ENCODE results near the gene TMEM132D. TPM values are rescaled to one million over a fixed set of nuclear protein-coding genes. Genes with fewer than 3 reads are reported as not detected.

Gene TMEM132D
- total and polyA plus RNA-seq, 2 of the 4 experiments (the other 2 are of a cell fraction): not detected

DNA sequence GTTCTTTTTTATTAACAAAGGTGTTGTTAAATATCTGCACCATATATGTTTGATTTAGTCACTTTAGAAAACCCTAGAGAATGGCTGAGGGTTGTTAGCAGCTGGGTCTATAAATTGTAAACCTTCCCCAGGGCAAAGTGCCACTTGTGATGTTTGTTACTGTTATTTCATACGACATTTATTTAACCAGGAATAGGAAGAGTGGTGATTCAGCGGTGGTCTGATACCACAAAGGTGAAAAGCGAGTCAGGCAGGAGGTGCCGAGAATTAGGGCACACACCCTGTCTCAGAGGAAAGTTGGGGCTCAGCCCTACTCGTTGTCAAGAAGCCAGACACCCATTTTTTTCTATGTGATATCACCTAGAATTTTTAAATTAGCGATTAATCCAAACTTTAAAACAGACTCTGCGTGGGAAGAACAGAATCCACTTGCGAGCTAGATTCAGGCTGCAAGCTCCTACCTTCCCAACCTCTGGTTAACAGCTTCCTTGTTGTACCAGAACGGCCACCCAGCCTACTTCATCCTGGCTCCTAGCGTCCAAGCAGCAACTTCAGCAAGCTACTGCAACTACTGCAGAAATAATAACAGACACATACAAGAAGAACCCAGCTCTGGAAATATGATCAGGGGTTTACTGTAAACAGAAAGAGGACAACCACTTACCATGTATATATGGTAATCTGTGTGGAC is 126.7 kb downstream of the TMEM132D start:
- WGBS, 2 experiments (ENCODE audit: extremely low coverage in 2 of 2, insufficient read length in 1 of 2): 49% methylated on average over 3 of the region's 10 CpGs; no CpG with 5 or more reads in 1 of the 2 experiments
- no peak overlapping the region for H3K23ac ChIP-seq (ENCODE audit: low read depth, low read length)
- no peak overlapping the region for H3K14ac ChIP-seq (replicated peaks; ENCODE audit: low read depth, low read length)
- no peaks in the 10 kb centered on the region for H4K20me1 ChIP-seq (ENCODE audit: insufficient read depth, low read length)
- H3K4ac ChIP-seq (ENCODE audit: low read depth, low read length): no peak overlapping the region
- H3K79me1 ChIP-seq (ENCODE audit: low read depth in 1 of 2, low read length in 2 of 2): no peaks in the 10 kb centered on the region
- H3K18ac ChIP-seq (ENCODE audit: low read depth, low read length): no peak overlapping the region
- no peak overlapping the region for H4K8ac ChIP-seq (ENCODE audit: low read depth in 2 of 2, low read length in 2 of 2)
- H3K56ac ChIP-seq (ENCODE audit: extremely low read depth, insufficient read depth, low read length): no peak overlapping the region
- POLR2A ChIA-PET (ENCODE audit: unreplicated experiment): no interaction called here
- H3K9ac ChIP-seq (ENCODE audit: low read depth, low read length): no peak overlapping the region
- BruUV-seq (replicated peaks): no TSS peak
- no peak overlapping the region for H3K4me3 ChIP-seq (ENCODE audit: insufficient read depth, low read depth, low read length)
- no peaks in the 10 kb centered on the region for H3K36me3 ChIP-seq (ENCODE audit: control insufficient read depth, insufficient read depth, low read length)
- H2AFZ ChIP-seq (replicated peaks; ENCODE audit: low read length, poor library complexity): no peak overlapping the region
- DNase-seq (no peak), ATAC-seq (ENCODE audit: low read depth) (no peak)
- H3K9me3 ChIP-seq (ENCODE audit: control insufficient read depth, insufficient read depth, low read length): peaks cover 31% of the 10 kb centered on the region
- no peak overlapping the region for H2BK20ac ChIP-seq (ENCODE audit: low read depth, low read length)
- dilution Hi-C loops (cut with HindIII; ENCODE audit: low sequenced_read_pairs, unreplicated experiment) (no loop called here), in situ Hi-C loops (cut with MboI; ENCODE audit: low sequenced_read_pairs) (no loop called here), intact Hi-C loops (cut with micrococcal nuclease) (no loop called here)
- no peak overlapping the region for H3K4me2 ChIP-seq (ENCODE audit: low read depth, low read length)
- no peak overlapping the region for H4K5ac ChIP-seq (ENCODE audit: low read depth, low read length)
- H2AK5ac ChIP-seq (ENCODE audit: low read depth, low read length): no peak overlapping the region
- no peak overlapping the region for H2BK5ac ChIP-seq (ENCODE audit: low read depth, low read length, poor library complexity, severe bottlenecking)
- H3K4me1 ChIP-seq (ENCODE audit: control insufficient read depth, insufficient read depth, low read length): no peaks in the 10 kb centered on the region
- no peak overlapping the region for H4K91ac ChIP-seq (ENCODE audit: insufficient read depth, low read depth, low read length)
- TF ChIP-seq BHLHE40 (IDR thresholded peaks at IDR 0.05; ENCODE audit: low read depth, low read length): no peak
- no peak for TF ChIP-seq MAFK (IDR thresholded peaks at IDR 0.05; ENCODE audit: low read depth, low read length)
- TF ChIP-seq POLR2A (IDR thresholded peaks at IDR 0.05; ENCODE audit: low read depth, low read length): no peak
- no peak for TF ChIP-seq CEBPB (IDR thresholded peaks at IDR 0.05; ENCODE audit: low read depth, low read length)
- TF ChIP-seq RFX5 (IDR thresholded peaks at IDR 0.05; ENCODE audit: low read depth, low read length): no peak
- TF ChIP-seq, protein P1, sequence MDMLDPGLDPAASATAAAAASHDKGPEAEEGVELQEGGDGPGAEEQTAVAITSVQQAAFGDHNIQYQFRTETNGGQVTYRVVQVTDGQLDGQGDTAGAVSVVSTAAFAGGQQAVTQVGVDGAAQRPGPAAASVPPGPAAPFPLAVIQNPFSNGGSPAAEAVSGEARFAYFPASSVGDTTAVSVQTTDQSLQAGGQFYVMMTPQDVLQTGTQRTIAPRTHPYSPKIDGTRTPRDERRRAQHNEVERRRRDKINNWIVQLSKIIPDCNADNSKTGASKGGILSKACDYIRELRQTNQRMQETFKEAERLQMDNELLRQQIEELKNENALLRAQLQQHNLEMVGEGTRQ (IDR thresholded peaks at IDR 0.05; ENCODE audit: low read depth, low read length): no peak
- no peak for TF ChIP-seq MXI1 (IDR thresholded peaks at IDR 0.05; ENCODE audit: borderline replicate concordance, low read depth, low read length)
- no peak for TF ChIP-seq MAZ (IDR thresholded peaks at IDR 0.05; ENCODE audit: borderline replicate concordance, low read depth, low read length)
- no peak for TF ChIP-seq RAD21 (IDR thresholded peaks at IDR 0.05; ENCODE audit: low read length)
- TF ChIP-seq NFE2L2 (IDR thresholded peaks at IDR 0.05; ENCODE audit: low read depth, low read length): no peak
- no peak for TF ChIP-seq CHD1 (IDR thresholded peaks at IDR 0.05; ENCODE audit: low read depth, low read length)
- no peak for TF ChIP-seq SMC3 (IDR thresholded peaks at IDR 0.05; ENCODE audit: low read depth, low read length)
- no peak for TF ChIP-seq FOS (IDR thresholded peaks at IDR 0.05; ENCODE audit: low read depth, low read length)
- TF ChIP-seq RCOR1 (IDR thresholded peaks at IDR 0.05; ENCODE audit: insufficient replicate concordance, low read length): no peak
- TF ChIP-seq, protein P2, sequence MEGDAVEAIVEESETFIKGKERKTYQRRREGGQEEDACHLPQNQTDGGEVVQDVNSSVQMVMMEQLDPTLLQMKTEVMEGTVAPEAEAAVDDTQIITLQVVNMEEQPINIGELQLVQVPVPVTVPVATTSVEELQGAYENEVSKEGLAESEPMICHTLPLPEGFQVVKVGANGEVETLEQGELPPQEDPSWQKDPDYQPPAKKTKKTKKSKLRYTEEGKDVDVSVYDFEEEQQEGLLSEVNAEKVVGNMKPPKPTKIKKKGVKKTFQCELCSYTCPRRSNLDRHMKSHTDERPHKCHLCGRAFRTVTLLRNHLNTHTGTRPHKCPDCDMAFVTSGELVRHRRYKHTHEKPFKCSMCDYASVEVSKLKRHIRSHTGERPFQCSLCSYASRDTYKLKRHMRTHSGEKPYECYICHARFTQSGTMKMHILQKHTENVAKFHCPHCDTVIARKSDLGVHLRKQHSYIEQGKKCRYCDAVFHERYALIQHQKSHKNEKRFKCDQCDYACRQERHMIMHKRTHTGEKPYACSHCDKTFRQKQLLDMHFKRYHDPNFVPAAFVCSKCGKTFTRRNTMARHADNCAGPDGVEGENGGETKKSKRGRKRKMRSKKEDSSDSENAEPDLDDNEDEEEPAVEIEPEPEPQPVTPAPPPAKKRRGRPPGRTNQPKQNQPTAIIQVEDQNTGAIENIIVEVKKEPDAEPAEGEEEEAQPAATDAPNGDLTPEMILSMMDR (conservative IDR thresholded peaks at IDR 0.05; ENCODE audit: low read depth, low read length): no peak
- TF ChIP-seq, protein P3, sequence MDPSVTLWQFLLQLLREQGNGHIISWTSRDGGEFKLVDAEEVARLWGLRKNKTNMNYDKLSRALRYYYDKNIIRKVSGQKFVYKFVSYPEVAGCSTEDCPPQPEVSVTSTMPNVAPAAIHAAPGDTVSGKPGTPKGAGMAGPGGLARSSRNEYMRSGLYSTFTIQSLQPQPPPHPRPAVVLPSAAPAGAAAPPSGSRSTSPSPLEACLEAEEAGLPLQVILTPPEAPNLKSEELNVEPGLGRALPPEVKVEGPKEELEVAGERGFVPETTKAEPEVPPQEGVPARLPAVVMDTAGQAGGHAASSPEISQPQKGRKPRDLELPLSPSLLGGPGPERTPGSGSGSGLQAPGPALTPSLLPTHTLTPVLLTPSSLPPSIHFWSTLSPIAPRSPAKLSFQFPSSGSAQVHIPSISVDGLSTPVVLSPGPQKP (IDR thresholded peaks at IDR 0.05; ENCODE audit: borderline replicate concordance, low read depth, low read length): no peak
- H2AK9ac ChIP-seq (replicated peaks; ENCODE audit: low read depth, low read length, poor library complexity): no peak overlapping the region
- H3K9me1 ChIP-seq (ENCODE audit: insufficient read depth, low read length): no peaks in the 10 kb centered on the region
- no peak overlapping the region for H3K27ac ChIP-seq (ENCODE audit: insufficient read depth, low read length)
- CTCF ChIA-PET: no interaction called here
- H2BK120ac ChIP-seq (ENCODE audit: low read depth, low read length): no peak overlapping the region
- H3K27me3 ChIP-seq (ENCODE audit: control insufficient read depth, insufficient read depth, low read length): no peaks in the 10 kb centered on the region
- no peak overlapping the region for H2BK15ac ChIP-seq (ENCODE audit: low read depth, low read length)
